H9 (cell line): ENCODE measurements around the gene IGF2R. TPM values are rescaled to one million over a fixed set of nuclear protein-coding genes. Genes with fewer than 3 reads are reported as not detected.

Experiments used
- DNase-seq: peaks from one replicate; pipeline ENCODE4 v3.0.0-alpha.2; 2017
- H2AFZ ChIP-seq: one replicate; pipeline ENCODE4 v1.6.1; 2013; ENCODE audit warnings: mild to moderate bottlenecking, low read length, control low read depth, moderate library complexity
- H2AK5ac ChIP-seq: 2 replicates; pipeline ENCODE4 v1.6.1; 2013; ENCODE audit warnings: low read length, control low read depth, mixed read lengths; ENCODE audit not compliant: insufficient read length
- H2BK120ac ChIP-seq: one replicate; pipeline ENCODE4 v1.6.1; 2013; ENCODE audit warnings: low read depth, mild to moderate bottlenecking, low read length, control low read depth, inconsistent platforms; ENCODE audit not compliant: poor library complexity, severe bottlenecking
- H2BK12ac ChIP-seq: 2 replicates; pipeline ENCODE4 v1.6.1; 2013; ENCODE audit warnings: low read length, control low read depth, mixed read lengths, low read depth; ENCODE audit not compliant: insufficient read length
- H2BK15ac ChIP-seq: 2 replicates; pipeline ENCODE4 v1.6.1; 2013; ENCODE audit warnings: low read depth, low read length, control low read depth
- H2BK20ac ChIP-seq: one replicate; pipeline ENCODE4 v1.6.1; 2013; ENCODE audit warnings: low read depth, mild to moderate bottlenecking, low read length, control low read depth, inconsistent platforms; ENCODE audit not compliant: poor library complexity, severe bottlenecking
- H2BK5ac ChIP-seq: 2 replicates; pipeline ENCODE4 v1.6.1; 2013; ENCODE audit warnings: low read length, control low read depth, mixed read lengths; ENCODE audit not compliant: insufficient read length
- H3K14ac ChIP-seq: 2 replicates; pipeline ENCODE4 v1.6.1; 2013; ENCODE audit warnings: low read length, control low read depth; ENCODE audit not compliant: insufficient read depth
- H3K18ac ChIP-seq: 2 replicates; pipeline ENCODE4 v1.6.1; 2013; ENCODE audit warnings: low read depth, mild to moderate bottlenecking, mixed read lengths, low read length, control low read depth; ENCODE audit not compliant: insufficient read length
- H3K23ac ChIP-seq: 2 replicates; pipeline ENCODE4 v1.6.1; 2013; ENCODE audit warnings: low read length, control low read depth, mixed read lengths, low read depth; ENCODE audit not compliant: insufficient read length
- H3K23me2 ChIP-seq: 2 replicates; pipeline ENCODE4 v1.6.1; 2013; ENCODE audit warnings: low read depth, mild to moderate bottlenecking, mixed read lengths, low read length, control low read depth; ENCODE audit not compliant: insufficient read length, poor library complexity, severe bottlenecking
- H3K27ac ChIP-seq: 2 replicates; pipeline ENCODE4 v1.5.1; 2013; ENCODE audit warnings: low read length, control low read depth, mixed read lengths, low read depth; ENCODE audit not compliant: insufficient read length
- H3K27me3 ChIP-seq: 2 replicates; pipeline ENCODE4 v1.6.1; 2013; ENCODE audit warnings: low read length, control low read depth, inconsistent platforms; ENCODE audit not compliant: insufficient read depth
- H3K4ac ChIP-seq: 2 replicates; pipeline ENCODE4 v1.6.1; 2013; ENCODE audit warnings: low read depth, mild to moderate bottlenecking, control low read depth, inconsistent platforms, low read length, moderate library complexity
- H3K4me1 ChIP-seq: 2 replicates; pipeline ENCODE4 v1.6.1; 2013; ENCODE audit warnings: low read length, control low read depth, inconsistent platforms; ENCODE audit not compliant: insufficient read depth
- H3K4me2 ChIP-seq: 2 replicates; pipeline ENCODE4 v1.6.1; 2013; ENCODE audit warnings: low read length, control low read depth, mixed read lengths; ENCODE audit not compliant: insufficient read length, insufficient read depth
- H3K56ac ChIP-seq: 2 replicates; pipeline ENCODE4 v1.6.1; 2013; ENCODE audit warnings: low read depth, mild to moderate bottlenecking, mixed read lengths, low read length, control low read depth; ENCODE audit not compliant: insufficient read length
- H3K79me1 ChIP-seq: 2 replicates; pipeline ENCODE4 v1.6.1; 2013; ENCODE audit warnings: low read depth, mild to moderate bottlenecking, moderate library complexity, low read length, control low read depth, inconsistent platforms; ENCODE audit not compliant: insufficient read depth, poor library complexity, severe bottlenecking
- H3K79me2 ChIP-seq: 2 replicates; pipeline ENCODE4 v1.6.1; 2013; ENCODE audit warnings: low read length, control low read depth, inconsistent platforms; ENCODE audit not compliant: insufficient read depth
- H3K9ac ChIP-seq: 2 replicates; pipeline ENCODE4 v1.6.1; 2013; ENCODE audit warnings: low read length, control low read depth, mixed read lengths; ENCODE audit not compliant: insufficient read length; ENCODE audit errors: extremely low read depth
- H3K9me3 ChIP-seq: one replicate; pipeline ENCODE4 v1.6.1; 2013; ENCODE audit warnings: low read depth, low read length, inconsistent platforms; ENCODE audit not compliant: control insufficient read depth
- H3T11ph ChIP-seq: one replicate; pipeline ENCODE4 v1.6.1; 2013; ENCODE audit warnings: mild to moderate bottlenecking, low read length, control low read depth, inconsistent platforms
- H4K20me1 ChIP-seq: one replicate; pipeline ENCODE4 v1.6.1; 2013; ENCODE audit not compliant: control insufficient read depth, insufficient read length, insufficient read depth
- H4K5ac ChIP-seq: 2 replicates; pipeline ENCODE4 v1.6.1; 2013; ENCODE audit warnings: low read depth, mild to moderate bottlenecking, mixed read lengths, low read length, control low read depth; ENCODE audit not compliant: insufficient read length
- H4K8ac ChIP-seq: replicated peaks from 2 replicates; pipeline ENCODE4 v1.6.1; 2013; ENCODE audit warnings: low read length, control low read depth, mixed read lengths, low read depth; ENCODE audit not compliant: insufficient read length
- H4K91ac ChIP-seq: 2 replicates; pipeline ENCODE4 v1.6.1; 2013; ENCODE audit warnings: low read depth, mild to moderate bottlenecking, moderate library complexity, mixed read lengths, low read length, control low read depth; ENCODE audit not compliant: insufficient read length
- H3K27ac Mint-ChIP-seq, 3 experiments: 2 replicates in 2 of 3; 3 replicates in 1 of 3; pipeline ENCODE4 v1.8.0; 2020 to 2021; ENCODE audit warnings: mixed read lengths in 3 of 3, mild to moderate bottlenecking in 1 of 3, moderate library complexity in 1 of 3
- H3K27me3 Mint-ChIP-seq: 2 replicates; pipeline ENCODE4 v1.8.0; 2021; ENCODE audit warnings: low read depth, mild to moderate bottlenecking, moderate library complexity, mixed read lengths
- H3K36me3 Mint-ChIP-seq, 3 experiments: 2 replicates in 2 of 3; 3 replicates in 1 of 3; pipeline ENCODE4 v1.8.0; 2020 to 2021; ENCODE audit warnings: low read depth in 3 of 3, mixed read lengths in 3 of 3; ENCODE audit not compliant: insufficient read depth in 1 of 3
- H3K4me1 Mint-ChIP-seq, 2 experiments: 2 replicates each; pipeline ENCODE4 v1.8.0; 2020; ENCODE audit warnings: mixed read lengths in 2 of 2
- H3K4me3 Mint-ChIP-seq, 2 experiments: 2 replicates in 1 of 2; 3 replicates in 1 of 2; pipeline ENCODE4 v1.8.0; 2020 to 2021; ENCODE audit warnings: mild to moderate bottlenecking in 2 of 2, mixed read lengths in 2 of 2, moderate library complexity in 1 of 2
- H3K9me3 Mint-ChIP-seq, 2 experiments: 2 replicates in 1 of 2; 3 replicates in 1 of 2; pipeline ENCODE4 v1.8.0; 2020; ENCODE audit warnings: mild to moderate bottlenecking in 2 of 2, mixed read lengths in 2 of 2, moderate library complexity in 1 of 2
- CTCF ChIP-seq: fragments of 200-600 bp; sonication (generic); conservative IDR thresholded peaks from 3 replicates; pipeline ENCODE4 v1.8.0; 2021; ENCODE audit warnings: antibody characterized with exemption, mild to moderate bottlenecking
- WGBS: extraction: QIAGEN DNeasy Blood & Tissue Kit; methylation state at CpG from one replicate; pipeline ENCODE4 v1.1.7; 2013; ENCODE audit warnings: missing lambda C conversion rate, low lambda C conversion rate, mixed read lengths; ENCODE audit not compliant: insufficient read length; ENCODE audit errors: extremely low coverage; 5-methylcytosine and 5-hydroxymethylcytosine counted together
- total RNA-seq: library from RNA; stranded (reverse); gene quantifications from 2 replicates; pipeline ENCODE4 v1.2.1, GENCODE V29; 2021

IGF2R gene
- total RNA-seq, 1 experiment from 2014 or later, result 66.7 TPM

DNA sequence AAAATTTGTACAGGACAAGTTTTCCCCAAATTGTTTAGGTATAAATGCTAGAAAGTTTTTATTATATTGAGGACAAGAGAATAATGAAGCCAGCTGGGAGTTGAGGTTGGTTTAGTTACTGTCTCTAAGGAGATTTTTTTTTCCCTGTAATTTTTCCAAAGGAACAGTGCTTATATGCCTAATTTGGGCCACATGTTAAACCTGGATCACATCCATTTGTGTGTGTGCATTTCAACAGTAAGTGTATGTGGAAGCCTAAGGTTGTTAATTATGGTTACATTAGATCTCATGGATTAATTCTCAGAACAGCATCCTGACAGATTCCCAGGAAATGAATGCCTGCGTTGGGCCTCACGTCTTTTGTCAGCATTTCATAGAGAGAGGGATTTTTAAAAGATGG is 4.5 kb downstream of the IGF2R start:
- Histone ChIP-seq H4K91ac (no peak overlapping the region), H2BK15ac (no peak overlapping the region), H2AFZ (no peak overlapping the region), H3K4ac (no peak overlapping the region), H3K18ac (no peak overlapping the region), H3K9ac (no peak overlapping the region), H4K20me1 (no peaks in the 10 kb centered on the region), H3K9me3 (no peaks in the 10 kb centered on the region), H2BK20ac (no peak overlapping the region), H3K56ac (no peak overlapping the region), H2BK120ac (no peak overlapping the region), H3K23me2 (peaks cover 2% of the 10 kb centered on the region), H3K27ac (no peak overlapping the region), H3K79me2 (peaks cover 50% of the 10 kb centered on the region; the same call in 1 of the 2 replicates), H4K8ac (no peak overlapping the region), H3K27me3 (no peaks in the 10 kb centered on the region), H3K23ac (no peak overlapping the region), H2AK5ac (no peak overlapping the region), H2BK12ac (no peak overlapping the region), H3K4me1 (peaks cover 15% of the 10 kb centered on the region; the same call in 1 of the 2 replicates), H2BK5ac (no peak overlapping the region), H3K14ac (no peak overlapping the region), H3K4me2 (no peak overlapping the region), H4K5ac (no peak overlapping the region), H3T11ph (no peak overlapping the region), H3K79me1 (no peaks in the 10 kb centered on the region)
- no peak overlapping the region for H3K4me3 Mint-ChIP-seq
- no peaks in the 10 kb centered on the region; a peak in 2 of 7 replicates for H3K36me3 Mint-ChIP-seq
- H3K4me1 Mint-ChIP-seq, result peaks cover 67 to 73% of the 10 kb centered on the region in 2 experiments
- H3K27me3 Mint-ChIP-seq, result peaks cover 1% of the 10 kb centered on the region
- DNase-seq, result no peak
- H3K27ac Mint-ChIP-seq, result no peak overlapping the region
- TF ChIP-seq CTCF, result no peak
- no CpG with 5 or more reads among the region's 2 CpGs for WGBS
- no peaks in the 10 kb centered on the region for H3K9me3 Mint-ChIP-seq
